GM23338 (cell line): Measurements from ENCODE around the gene DOLPP1.

Experiments used
- EZH2 ChIP-seq: fragments of 200-600 bp; sonication (generic); IDR thresholded peaks from one replicate; pipeline ENCODE4 v1.8.0; 2017; ENCODE audit warnings: antibody characterized with exemption, mild to moderate bottlenecking, low read depth; ENCODE audit not compliant: unreplicated experiment
- JUNB ChIP-seq: IDR thresholded peaks from one replicate; pipeline ENCODE4 v1.6.1; 2016; ENCODE audit warnings: antibody characterized with exemption; ENCODE audit not compliant: unreplicated experiment
- POLR2AphosphoS5 ChIP-seq: IDR thresholded peaks from 2 replicates; pipeline ENCODE4 v1.6.1; 2016; ENCODE audit warnings: antibody characterized with exemption, low read depth
- TF ChIP-seq, protein P1 (sequence below): fragments of 250-450 bp; sonication (Bioruptor Pico); IDR thresholded peaks from 2 replicates; pipeline ENCODE4 v1.5.0; 2020; ENCODE audit warnings: mild to moderate bottlenecking, moderate library complexity
- TF ChIP-seq, protein P2 (sequence below), 2 experiments: fragments of 200-600 bp in 1 of 2; sonication (generic) in 1 of 2; conservative IDR thresholded peaks; 2 replicates each; pipeline versions ENCODE4 v1.5.1 to v1.6.1; 2016 to 2017; ENCODE audit warnings: antibody characterized with exemption in 2 of 2, low read depth in 2 of 2, mild to moderate bottlenecking in 2 of 2, moderate library complexity in 1 of 2
- TF ChIP-seq, protein P3 (sequence below): IDR thresholded peaks from one replicate; pipeline ENCODE4 v1.6.1; 2018; ENCODE audit warnings: antibody characterized with exemption; ENCODE audit not compliant: unreplicated experiment

DNA sequence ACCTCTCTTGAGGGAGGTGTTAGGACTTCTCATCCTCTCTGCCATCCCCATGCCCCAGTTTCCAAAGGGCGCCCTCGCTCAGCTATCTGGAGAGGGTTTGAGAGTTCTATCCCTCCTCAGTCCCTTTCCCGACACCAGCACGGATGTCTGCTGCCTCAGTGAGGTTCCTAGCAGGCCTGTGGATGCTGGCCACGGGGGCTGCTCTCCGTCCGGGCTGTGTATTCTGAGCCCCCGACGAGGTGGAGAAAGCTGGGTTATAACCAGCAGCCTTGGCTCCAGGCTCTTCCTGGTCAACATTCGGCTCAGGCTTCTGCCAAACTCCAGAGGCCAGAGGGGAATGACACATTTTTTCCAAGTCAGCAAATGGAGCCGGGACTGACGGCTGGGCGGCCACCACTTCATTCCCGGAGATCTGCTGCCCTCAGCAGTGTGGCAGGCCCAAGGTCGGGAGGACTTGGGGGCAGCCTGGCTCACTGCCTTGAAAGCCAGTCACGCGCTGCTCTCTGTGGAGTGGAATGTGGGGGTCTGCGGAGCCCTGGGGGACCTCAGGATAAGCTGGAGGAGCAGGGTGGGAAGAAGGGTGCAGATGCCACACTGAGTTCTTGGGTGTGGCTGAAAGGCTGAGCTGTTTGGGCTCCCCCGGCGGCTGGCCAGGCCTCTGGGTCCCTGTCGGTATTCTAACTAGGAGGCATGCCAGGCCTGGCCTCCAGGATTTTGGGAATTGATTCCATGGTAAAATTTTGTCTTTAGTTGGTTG lies 57.7 kb downstream of the DOLPP1 start:
- TF ChIP-seq, protein P1, sequence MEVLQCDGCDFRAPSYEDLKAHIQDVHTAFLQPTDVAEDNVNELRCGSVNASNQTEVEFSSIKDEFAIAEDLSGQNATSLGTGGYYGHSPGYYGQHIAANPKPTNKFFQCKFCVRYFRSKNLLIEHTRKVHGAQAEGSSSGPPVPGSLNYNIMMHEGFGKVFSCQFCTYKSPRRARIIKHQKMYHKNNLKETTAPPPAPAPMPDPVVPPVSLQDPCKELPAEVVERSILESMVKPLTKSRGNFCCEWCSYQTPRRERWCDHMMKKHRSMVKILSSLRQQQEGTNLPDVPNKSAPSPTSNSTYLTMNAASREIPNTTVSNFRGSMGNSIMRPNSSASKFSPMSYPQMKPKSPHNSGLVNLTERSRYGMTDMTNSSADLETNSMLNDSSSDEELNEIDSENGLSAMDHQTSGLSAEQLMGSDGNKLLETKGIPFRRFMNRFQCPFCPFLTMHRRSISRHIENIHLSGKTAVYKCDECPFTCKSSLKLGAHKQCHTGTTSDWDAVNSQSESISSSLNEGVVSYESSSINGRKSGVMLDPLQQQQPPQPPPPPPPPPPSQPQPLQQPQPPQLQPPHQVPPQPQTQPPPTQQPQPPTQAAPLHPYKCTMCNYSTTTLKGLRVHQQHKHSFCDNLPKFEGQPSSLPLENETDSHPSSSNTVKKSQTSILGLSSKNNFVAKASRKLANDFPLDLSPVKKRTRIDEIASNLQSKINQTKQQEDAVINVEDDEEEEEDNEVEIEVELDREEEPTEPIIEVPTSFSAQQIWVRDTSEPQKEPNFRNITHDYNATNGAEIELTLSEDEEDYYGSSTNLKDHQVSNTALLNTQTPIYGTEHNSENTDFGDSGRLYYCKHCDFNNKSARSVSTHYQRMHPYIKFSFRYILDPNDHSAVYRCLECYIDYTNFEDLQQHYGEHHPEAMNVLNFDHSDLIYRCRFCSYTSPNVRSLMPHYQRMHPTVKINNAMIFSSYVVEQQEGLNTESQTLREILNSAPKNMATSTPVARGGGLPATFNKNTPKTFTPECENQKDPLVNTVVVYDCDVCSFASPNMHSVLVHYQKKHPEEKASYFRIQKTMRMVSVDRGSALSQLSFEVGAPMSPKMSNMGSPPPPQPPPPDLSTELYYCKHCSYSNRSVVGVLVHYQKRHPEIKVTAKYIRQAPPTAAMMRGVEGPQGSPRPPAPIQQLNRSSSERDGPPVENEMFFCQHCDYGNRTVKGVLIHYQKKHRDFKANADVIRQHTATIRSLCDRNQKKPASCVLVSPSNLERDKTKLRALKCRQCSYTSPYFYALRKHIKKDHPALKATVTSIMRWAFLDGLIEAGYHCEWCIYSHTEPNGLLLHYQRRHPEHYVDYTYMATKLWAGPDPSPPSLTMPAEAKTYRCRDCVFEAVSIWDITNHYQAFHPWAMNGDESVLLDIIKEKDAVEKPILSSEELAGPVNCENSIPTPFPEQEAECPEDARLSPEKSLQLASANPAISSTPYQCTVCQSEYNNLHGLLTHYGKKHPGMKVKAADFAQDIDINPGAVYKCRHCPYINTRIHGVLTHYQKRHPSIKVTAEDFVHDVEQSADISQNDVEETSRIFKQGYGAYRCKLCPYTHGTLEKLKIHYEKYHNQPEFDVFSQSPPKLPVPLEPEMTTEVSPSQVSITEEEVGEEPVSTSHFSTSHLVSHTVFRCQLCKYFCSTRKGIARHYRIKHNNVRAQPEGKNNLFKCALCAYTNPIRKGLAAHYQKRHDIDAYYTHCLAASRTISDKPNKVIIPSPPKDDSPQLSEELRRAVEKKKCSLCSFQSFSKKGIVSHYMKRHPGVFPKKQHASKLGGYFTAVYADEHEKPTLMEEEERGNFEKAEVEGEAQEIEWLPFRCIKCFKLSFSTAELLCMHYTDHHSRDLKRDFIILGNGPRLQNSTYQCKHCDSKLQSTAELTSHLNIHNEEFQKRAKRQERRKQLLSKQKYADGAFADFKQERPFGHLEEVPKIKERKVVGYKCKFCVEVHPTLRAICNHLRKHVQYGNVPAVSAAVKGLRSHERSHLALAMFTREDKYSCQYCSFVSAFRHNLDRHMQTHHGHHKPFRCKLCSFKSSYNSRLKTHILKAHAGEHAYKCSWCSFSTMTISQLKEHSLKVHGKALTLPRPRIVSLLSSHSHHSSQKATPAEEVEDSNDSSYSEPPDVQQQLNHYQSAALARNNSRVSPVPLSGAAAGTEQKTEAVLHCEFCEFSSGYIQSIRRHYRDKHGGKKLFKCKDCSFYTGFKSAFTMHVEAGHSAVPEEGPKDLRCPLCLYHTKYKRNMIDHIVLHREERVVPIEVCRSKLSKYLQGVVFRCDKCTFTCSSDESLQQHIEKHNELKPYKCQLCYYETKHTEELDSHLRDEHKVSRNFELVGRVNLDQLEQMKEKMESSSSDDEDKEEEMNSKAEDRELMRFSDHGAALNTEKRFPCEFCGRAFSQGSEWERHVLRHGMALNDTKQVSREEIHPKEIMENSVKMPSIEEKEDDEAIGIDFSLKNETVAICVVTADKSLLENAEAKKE = no peak
- TF ChIP-seq POLR2AphosphoS5 (no peak), EZH2 (no peak), JUNB (no peak)
- TF ChIP-seq, protein P2, sequence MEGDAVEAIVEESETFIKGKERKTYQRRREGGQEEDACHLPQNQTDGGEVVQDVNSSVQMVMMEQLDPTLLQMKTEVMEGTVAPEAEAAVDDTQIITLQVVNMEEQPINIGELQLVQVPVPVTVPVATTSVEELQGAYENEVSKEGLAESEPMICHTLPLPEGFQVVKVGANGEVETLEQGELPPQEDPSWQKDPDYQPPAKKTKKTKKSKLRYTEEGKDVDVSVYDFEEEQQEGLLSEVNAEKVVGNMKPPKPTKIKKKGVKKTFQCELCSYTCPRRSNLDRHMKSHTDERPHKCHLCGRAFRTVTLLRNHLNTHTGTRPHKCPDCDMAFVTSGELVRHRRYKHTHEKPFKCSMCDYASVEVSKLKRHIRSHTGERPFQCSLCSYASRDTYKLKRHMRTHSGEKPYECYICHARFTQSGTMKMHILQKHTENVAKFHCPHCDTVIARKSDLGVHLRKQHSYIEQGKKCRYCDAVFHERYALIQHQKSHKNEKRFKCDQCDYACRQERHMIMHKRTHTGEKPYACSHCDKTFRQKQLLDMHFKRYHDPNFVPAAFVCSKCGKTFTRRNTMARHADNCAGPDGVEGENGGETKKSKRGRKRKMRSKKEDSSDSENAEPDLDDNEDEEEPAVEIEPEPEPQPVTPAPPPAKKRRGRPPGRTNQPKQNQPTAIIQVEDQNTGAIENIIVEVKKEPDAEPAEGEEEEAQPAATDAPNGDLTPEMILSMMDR (conservative IDR thresholded peaks at IDR 0.05; ENCODE audit: low read depth in 2 of 2) = no peak
- TF ChIP-seq, protein P3, sequence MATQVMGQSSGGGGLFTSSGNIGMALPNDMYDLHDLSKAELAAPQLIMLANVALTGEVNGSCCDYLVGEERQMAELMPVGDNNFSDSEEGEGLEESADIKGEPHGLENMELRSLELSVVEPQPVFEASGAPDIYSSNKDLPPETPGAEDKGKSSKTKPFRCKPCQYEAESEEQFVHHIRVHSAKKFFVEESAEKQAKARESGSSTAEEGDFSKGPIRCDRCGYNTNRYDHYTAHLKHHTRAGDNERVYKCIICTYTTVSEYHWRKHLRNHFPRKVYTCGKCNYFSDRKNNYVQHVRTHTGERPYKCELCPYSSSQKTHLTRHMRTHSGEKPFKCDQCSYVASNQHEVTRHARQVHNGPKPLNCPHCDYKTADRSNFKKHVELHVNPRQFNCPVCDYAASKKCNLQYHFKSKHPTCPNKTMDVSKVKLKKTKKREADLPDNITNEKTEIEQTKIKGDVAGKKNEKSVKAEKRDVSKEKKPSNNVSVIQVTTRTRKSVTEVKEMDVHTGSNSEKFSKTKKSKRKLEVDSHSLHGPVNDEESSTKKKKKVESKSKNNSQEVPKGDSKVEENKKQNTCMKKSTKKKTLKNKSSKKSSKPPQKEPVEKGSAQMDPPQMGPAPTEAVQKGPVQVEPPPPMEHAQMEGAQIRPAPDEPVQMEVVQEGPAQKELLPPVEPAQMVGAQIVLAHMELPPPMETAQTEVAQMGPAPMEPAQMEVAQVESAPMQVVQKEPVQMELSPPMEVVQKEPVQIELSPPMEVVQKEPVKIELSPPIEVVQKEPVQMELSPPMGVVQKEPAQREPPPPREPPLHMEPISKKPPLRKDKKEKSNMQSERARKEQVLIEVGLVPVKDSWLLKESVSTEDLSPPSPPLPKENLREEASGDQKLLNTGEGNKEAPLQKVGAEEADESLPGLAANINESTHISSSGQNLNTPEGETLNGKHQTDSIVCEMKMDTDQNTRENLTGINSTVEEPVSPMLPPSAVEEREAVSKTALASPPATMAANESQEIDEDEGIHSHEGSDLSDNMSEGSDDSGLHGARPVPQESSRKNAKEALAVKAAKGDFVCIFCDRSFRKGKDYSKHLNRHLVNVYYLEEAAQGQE = no peak
